Amniotic epithelial cell (primary cell): ENCODE results near the gene ITGBL1.

Source experiments
- DNase-seq: peaks from one replicate; pipeline ENCODE4 v3.0.0-alpha.2; 2010; ENCODE audit warnings: low read depth

ITGBL1 gene

DNA sequence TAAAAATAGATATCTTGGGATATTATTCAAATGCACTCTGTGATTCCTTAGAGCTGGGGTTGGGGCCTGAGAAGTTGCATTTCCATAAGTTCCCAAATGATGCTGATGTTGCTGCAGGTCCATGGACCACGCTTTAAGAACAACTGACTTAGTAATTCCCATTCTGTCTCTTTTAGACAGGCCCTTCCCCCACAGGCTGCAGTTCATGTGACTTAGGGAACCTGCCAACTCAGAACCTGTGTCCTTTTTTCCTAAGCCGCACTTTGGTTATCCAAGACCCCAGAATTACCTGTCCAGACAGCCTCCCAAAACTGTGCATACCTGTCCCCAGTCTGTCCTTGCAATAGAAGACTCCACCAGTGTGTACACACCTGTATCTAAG lies 1.7 kb upstream of the ITGBL1 start:
- DNase-seq, result no peak

- DNase-seq, result peak; percentile 61
Observed at GRCh38 chr13:101451641-101452040, 834 bp upstream of the ITGBL1 start.

DNA sequence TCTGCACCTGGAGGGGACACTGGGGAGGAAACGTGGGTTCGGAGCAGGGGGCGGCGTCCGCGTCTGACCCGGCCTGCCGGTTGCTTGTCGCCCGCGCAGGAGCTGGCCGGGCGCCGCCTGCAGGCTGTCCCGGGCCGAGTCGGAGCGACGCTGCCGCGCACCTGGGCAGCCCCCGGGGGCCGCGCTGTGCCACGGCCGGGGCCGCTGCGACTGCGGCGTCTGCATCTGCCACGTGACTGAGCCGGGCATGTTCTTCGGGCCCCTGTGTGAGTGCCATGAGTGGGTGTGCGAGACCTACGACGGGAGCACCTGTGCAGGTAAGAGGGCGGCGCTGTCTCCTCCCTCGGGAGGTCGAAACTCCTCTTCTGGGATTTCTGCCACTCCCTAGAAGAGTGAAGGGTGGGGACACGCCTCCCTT lies 1.3 kb downstream of the ITGBL1 start:
- DNase-seq, result no peak

DNA sequence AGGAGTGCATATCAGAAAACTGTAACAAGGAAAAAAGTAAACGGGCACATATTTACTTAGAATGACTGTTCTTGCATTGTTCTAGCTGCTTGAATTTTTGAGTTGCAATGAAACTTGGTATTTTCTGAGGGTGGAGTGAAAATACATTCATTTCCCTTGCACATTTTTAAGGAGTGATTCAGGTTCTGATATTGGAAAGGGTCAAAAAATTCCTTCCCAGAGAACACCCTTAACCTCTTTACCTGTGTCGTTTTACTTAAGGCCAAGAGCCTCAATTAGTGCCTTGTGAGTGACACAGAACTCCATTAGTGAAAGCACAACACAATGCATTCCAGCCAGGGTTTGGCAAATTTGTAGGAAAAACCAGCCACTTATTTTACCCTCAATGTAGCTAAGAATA lies 2.3 kb downstream of the ITGBL1 start:
- peak; percentile 48 for DNase-seq

GRCh38 chr13:101455863-101456262 lies 3.4 kb downstream of the ITGBL1 start:
- DNase-seq, result peak; percentile 98

- DNase-seq, result no peak
Observed at GRCh38 chr13:101457176-101457575, 4.7 kb downstream of the ITGBL1 start.

DNA sequence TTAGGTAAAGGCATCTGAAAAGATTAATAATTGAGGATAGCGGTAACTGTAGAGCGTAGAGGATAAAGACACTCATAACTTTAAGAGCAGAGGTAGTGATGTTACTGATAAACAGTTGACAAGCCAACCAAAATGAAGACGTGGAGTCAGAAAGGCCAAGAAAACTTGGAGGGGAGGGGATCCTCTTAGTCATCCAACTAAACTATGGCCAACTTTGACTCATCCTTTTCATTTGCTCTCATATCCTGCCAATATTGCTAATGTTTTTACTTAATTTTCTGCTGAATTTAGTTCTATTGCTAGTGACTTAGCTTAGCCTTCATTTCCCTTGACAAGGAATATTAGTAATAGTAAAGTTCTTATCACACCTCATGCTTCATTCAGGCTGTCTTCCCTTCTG lies 13.4 kb downstream of the ITGBL1 start:
- no peak for DNase-seq

DNA sequence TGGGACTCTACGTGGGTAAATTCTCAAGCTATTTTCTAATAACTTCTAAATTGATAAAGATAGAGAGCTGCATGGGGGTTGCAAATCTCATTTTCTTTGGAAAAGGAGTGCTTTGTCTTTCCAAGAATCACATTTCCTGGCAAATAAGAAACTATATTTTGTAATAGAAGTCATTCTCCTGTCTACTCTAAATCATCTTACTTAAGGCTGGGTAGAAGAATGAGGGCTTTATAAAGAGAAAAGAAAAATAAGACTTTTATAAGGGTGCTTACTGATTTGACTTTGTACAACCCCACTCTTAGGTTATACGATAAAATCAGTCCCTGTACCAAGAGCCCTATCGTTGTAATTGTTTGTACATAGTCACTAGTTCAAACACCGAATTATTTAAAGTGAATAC lies 14.9 kb downstream of the ITGBL1 start:
- no peak for DNase-seq

GRCh38 chr13:101473458-101473857 lies 21.0 kb downstream of the ITGBL1 start:
- DNase-seq, result peak; percentile 87

- DNase-seq, result peak; percentile 94
Observed at GRCh38 chr13:101474419-101474957, 22.0 kb downstream of the ITGBL1 start.

- DNase-seq, result no peak
Observed at GRCh38 chr13:101475536-101475935, 23.1 kb downstream of the ITGBL1 start.

DNA sequence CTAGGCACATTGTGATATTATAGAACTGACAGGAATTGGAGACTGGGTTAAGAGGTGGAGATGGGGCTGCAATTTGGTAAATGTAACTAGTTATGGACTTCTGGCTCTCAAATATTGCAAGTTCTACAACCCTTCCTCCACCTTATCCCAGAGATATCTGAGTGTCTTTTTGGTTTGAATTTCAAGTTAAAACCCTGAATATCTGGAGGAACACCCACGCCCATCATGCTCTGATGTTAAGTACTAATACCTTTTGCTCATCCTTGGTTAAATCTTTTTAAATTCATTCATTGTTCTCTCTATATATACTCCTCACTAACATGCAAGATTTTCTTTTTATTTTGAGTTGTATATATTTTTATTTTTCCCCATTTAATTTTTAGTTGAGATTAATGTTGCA lies 28.9 kb downstream of the ITGBL1 start:
- no peak for DNase-seq

DNA sequence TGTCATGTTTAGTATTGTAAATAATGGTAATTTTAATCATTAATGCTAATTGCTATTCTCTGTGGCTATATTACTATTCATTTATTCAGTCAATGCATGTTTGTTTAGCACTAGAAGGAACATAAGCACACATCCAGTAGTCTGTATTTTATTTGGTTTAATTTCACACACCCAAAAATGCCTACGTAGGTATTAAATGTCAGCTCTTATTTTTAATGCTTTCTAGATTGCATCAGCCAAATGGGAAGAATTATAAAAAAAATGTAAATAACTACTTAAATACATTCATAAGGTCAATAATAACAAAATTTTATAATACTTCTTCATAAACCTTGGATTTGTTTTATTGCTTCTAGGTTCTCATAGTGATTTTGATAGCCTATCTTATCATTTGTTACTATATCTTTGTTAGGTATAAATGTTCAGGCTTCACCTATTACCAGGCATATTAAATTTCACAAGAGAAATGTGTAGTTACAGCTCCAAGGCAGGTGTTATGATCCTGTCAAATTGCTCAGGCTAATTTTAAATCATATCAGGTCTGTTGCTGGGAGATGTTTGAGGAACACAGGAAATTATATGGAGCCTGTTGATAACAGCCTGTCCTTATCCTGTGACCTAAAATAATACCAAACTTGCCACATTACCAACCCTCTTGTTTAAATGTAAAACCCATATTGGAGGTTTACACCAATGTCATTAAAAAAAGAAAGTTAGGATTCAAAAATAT lies 34.4 kb downstream of the ITGBL1 start:
- no peak for DNase-seq

- no peak for DNase-seq
Observed at GRCh38 chr13:101487438-101487830, 35.0 kb downstream of the ITGBL1 start.

GRCh38 chr13:101488734-101489133 lies 36.3 kb downstream of the ITGBL1 start:
- DNase-seq, result no peak

GRCh38 chr13:101489643-101490405 lies 37.3 kb downstream of the ITGBL1 start:
- DNase-seq, result peak; percentile 73

DNA sequence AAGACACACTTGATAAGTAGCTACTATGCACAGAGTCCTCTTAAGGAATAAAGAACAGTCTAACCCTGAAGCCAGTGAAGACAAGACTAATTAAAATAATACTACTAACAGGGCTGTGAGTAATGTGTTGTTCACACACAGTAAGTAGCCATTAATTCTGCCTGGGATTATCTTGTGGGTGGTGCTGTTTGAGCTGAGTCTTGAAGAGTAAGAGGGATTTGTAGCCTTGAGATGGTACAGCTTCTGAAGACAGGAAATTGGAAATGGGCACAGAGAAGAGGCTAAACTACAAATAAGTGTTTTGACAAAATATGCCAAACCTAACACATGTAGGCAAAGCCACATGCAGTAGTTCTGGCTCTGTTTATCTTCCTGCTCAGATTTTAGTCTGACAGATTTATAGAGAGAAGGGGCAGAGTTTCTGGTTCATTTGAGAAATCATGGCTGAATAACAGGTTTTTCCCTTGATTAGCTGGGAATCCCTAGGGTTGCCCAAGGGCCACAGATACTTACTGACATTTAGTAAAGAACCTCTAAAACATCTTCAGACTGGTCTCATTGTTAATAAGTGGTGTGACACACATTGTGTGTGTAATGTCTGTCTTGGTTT lies 38.0 kb downstream of the ITGBL1 start:
- peak; percentile 83 for DNase-seq

- DNase-seq, result peak; percentile 49
Observed at GRCh38 chr13:101492251-101492910, 39.9 kb downstream of the ITGBL1 start.

DNA sequence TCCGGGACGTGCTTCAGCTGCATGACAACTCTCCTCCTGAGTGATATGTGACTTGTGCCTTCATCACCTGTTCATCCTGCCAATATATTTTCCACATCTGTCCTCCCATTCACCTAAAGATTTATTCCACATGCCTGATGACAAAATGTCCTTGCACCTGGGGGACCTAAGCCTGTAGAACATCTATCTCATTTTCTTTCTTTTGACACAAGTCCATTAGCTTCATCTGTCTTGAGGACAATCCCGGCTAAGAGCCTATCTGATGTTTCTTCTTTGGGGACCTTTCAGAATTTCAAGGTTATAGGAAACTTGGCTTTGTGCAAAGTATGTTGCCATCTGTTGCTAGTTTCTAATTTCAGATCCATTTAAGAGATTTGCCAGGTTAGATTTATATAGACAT lies 41.1 kb downstream of the ITGBL1 start:
- DNase-seq, result no peak

GRCh38 chr13:101499406-101499805 lies 46.9 kb downstream of the ITGBL1 start:
- no peak for DNase-seq

GRCh38 chr13:101502618-101503017 lies 50.1 kb downstream of the ITGBL1 start:
- no peak for DNase-seq

DNA sequence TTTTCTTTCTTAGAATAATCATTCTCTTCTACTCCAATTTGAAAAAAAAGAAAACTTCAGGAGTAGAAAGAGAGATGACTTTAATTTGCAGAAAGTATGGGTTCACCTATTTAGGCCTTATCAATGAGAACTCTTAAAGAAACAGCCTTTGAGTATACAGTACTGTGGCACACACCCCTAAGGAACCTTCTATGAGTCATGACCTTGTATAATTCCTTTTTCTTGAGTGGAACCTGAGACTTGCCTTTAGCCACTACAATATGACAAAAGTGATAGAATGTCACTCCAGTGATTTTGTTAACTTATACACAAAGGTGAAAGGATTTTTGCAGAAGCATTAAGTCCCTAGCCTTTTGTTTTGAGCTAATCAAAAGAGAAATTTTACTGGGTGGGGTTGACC lies 58.7 kb downstream of the ITGBL1 start:
- DNase-seq, result no peak
